Psoas muscle (tissue), 8 donors: Measurements from ENCODE around the gene PDE10A. TPM values are rescaled to one million over a fixed set of nuclear protein-coding genes. Genes with fewer than 3 reads are reported as not detected.

Experiments
- ATAC-seq, 4 donors: fragments of 200-7000 bp; cut with Tn5 transposase; one replicate each; pipeline ENCODE4 v1.9.1; 2020; ENCODE audit warnings: moderate library complexity in 3 of 4, mild to moderate bottlenecking in 2 of 4
- DNase-seq, 2 donors: peaks; one replicate each; pipeline ENCODE4 v3.0.0-alpha.2; 2020
- H3K27ac ChIP-seq: fragments of 200-600 bp; one replicate; pipeline ENCODE4 v1.8.0; 2022
- H3K27me3 ChIP-seq, 3 donors: fragments of 200-600 bp in 1 of 3; one replicate each; pipeline versions ENCODE4 v1.6.1 to v1.8.0; 2013 to 2022; ENCODE audit warnings: low read length in 2 of 3, mild to moderate bottlenecking in 2 of 3, moderate library complexity in 1 of 3; ENCODE audit not compliant: insufficient read depth in 3 of 3
- H3K36me3 ChIP-seq, 2 donors: fragments of 200-600 bp in 1 of 2; one replicate each; pipeline versions ENCODE4 v1.6.1 to v1.8.0; 2013 to 2022; ENCODE audit warnings: low read depth in 1 of 2, mild to moderate bottlenecking in 1 of 2, moderate library complexity in 1 of 2; ENCODE audit not compliant: insufficient read depth in 1 of 2
- H3K4me1 ChIP-seq: fragments of 200-600 bp; one replicate; pipeline ENCODE4 v1.8.0; 2022
- H3K4me3 ChIP-seq: fragments of 200-600 bp; one replicate; pipeline ENCODE4 v1.8.0; 2022; ENCODE audit warnings: mild to moderate bottlenecking
- H3K9me3 ChIP-seq: fragments of 200-600 bp; one replicate; pipeline ENCODE4 v1.8.0; 2022
- WGBS, 3 donors: extraction: QIAGEN DNeasy Blood & Tissue Kit; methylation state at CpG; one replicate each; pipeline versions ENCODE4 v1.1.6 to v1.1.7; 2013; 5-methylcytosine and 5-hydroxymethylcytosine counted together
- intact Hi-C, 2 donors: fragments of 100-400 bp; cut with DNase I; formaldehyde crosslinking; loops; one replicate each; pipeline versions ENCODE4 v1.11.0 to v1.14.2; 2022
- polyA plus RNA-seq, 3 donors: library from polyadenylated mRNA; stranded (reverse); fragments of 200-250 nt; gene quantifications; one replicate each; pipeline ENCODE4 v1.2.3, GENCODE V29; 2013
- total RNA-seq, 4 donors: library from RNA; stranded (reverse); fragmentation: NEBNext Ultra II Directional in 2 of 4; extraction: Animal tissue kit (Norgen Biotek cat#: 25700) in 2 of 4; gene quantifications; one replicate each; pipeline versions ENCODE4 v1.2.1 to v1.2.4, GENCODE V29; 2021 to 2023
- TF ChIP-seq, protein P1 (sequence below): fragments of 200-600 bp; IDR thresholded peaks from one replicate; pipeline ENCODE4 v1.8.0; 2022; ENCODE audit warnings: antibody characterized with exemption
- donor health status: healthy with polysubstance abuse.
- donor health status: DM: no; HTN: no; CAD: no; lungs with moderate emphysema.
- donor health status: Bipolar disorder and iron deficiency.
- donor health status: healthy.
- donor health status: DM: yes; HTN: yes; CAD: no.
- donor health status: DM: no; HTN: no; CAD: no.
- donor health status: DM: no; HTN: no; CAD: no.
- donor health status: DM: yes; HTN: yes; CAD: no.

PDE10A gene
- total and polyA plus RNA-seq, 7 donors: 0.74 to 3.6 (median 1.1) TPM

DNA sequence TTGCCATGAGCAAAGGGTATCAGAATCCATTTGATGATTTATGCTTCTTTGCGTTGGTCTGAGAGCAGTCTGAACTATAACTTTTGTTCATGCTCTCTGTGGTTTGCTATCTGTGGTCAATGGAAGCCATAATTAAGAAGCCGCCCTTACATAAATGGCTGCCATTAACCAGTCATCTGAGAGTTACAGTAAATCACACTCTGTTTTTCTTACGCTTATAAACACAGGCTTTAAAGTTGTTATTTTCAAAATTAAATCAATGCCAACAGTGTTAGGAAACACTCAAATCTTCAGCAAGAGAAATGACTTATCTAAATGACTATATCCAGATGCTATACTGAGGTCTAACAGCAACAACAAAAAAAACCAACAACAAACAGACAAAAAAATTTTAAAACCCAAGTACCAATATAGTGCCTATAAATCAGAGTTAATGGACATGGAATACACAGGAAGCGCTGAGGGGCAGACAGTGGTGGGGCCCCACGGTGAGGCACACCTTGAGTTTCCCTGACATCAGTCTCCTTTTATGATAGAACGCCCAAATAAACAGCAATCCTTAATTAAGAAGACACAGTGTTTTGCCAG lies 245.7 kb downstream of the PDE10A start:
- intact Hi-C loops: no loop called here
- H3K9me3 ChIP-seq: no peaks in the 10 kb centered on the region
- H3K36me3 ChIP-seq: peaks cover 0 to 7% of the 10 kb centered on the region in 2 donors
- no peaks in the 10 kb centered on the region for H3K4me1 ChIP-seq
- DNase-seq: no peak
- H3K4me3 ChIP-seq: no peak overlapping the region
- 78 to 89% (median 83%) methylated on average over 6 of the region's 6 CpGs for WGBS, 3 donors
- no peak for ATAC-seq
- H3K27me3 ChIP-seq: no peaks in the 10 kb centered on the region
- TF ChIP-seq, protein P1, sequence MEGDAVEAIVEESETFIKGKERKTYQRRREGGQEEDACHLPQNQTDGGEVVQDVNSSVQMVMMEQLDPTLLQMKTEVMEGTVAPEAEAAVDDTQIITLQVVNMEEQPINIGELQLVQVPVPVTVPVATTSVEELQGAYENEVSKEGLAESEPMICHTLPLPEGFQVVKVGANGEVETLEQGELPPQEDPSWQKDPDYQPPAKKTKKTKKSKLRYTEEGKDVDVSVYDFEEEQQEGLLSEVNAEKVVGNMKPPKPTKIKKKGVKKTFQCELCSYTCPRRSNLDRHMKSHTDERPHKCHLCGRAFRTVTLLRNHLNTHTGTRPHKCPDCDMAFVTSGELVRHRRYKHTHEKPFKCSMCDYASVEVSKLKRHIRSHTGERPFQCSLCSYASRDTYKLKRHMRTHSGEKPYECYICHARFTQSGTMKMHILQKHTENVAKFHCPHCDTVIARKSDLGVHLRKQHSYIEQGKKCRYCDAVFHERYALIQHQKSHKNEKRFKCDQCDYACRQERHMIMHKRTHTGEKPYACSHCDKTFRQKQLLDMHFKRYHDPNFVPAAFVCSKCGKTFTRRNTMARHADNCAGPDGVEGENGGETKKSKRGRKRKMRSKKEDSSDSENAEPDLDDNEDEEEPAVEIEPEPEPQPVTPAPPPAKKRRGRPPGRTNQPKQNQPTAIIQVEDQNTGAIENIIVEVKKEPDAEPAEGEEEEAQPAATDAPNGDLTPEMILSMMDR: no peak
- no peak overlapping the region for H3K27ac ChIP-seq

GRCh38 chr6:165404697-165405096 lies 258.3 kb downstream of the PDE10A start:
- H3K27me3 ChIP-seq: no peaks in the 10 kb centered on the region
- no peak overlapping the region for H3K4me3 ChIP-seq
- intact Hi-C loops: no loop called here
- 43 to 46% (median 44%) methylated on average over 2 of the region's 2 CpGs for WGBS, 3 donors
- ATAC-seq: no peak
- no peak for DNase-seq
- no peaks in the 10 kb centered on the region for H3K9me3 ChIP-seq
- TF ChIP-seq, protein P1: no peak
- no peaks in the 10 kb centered on the region for H3K4me1 ChIP-seq
- no peak overlapping the region for H3K27ac ChIP-seq
- no peaks in the 10 kb centered on the region for H3K36me3 ChIP-seq

DNA sequence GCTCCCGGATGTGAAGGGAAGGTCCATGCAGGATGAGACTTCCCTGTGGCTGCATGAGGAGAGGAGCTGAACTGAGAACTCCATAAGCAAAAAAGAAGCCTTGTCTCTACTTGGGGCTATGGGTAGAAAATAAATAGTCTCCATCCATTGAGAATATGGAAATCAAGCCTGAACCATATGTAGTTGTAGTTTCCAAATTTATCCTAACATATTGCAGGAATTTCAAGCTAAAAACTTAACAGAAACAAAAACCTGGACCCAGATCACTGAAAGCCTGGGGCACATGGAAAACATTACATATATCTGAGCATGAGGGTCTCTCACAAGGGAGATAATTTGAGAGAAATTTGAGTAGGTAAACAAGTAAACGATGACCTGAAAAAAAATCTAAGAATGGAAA lies 258.7 kb downstream of the PDE10A start:
- TF ChIP-seq, protein P1: no peak
- intact Hi-C loops: no loop called here
- H3K4me1 ChIP-seq: no peaks in the 10 kb centered on the region
- H3K27ac ChIP-seq: no peak overlapping the region
- ATAC-seq (no peak), DNase-seq (no peak)
- 91 to 95% (median 94%) methylated on average over 2 of the region's 2 CpGs for WGBS, 3 donors
- H3K9me3 ChIP-seq: no peaks in the 10 kb centered on the region
- no peak overlapping the region for H3K4me3 ChIP-seq
- H3K27me3 ChIP-seq: no peaks in the 10 kb centered on the region
- H3K36me3 ChIP-seq: no peaks in the 10 kb centered on the region

GRCh38 chr6:165403006-165403595 lies 259.9 kb downstream of the PDE10A start:
- Histone ChIP-seq H3K9me3 (no peaks in the 10 kb centered on the region), H3K4me1 (no peaks in the 10 kb centered on the region), H3K27ac (no peak overlapping the region), H3K4me3 (no peak overlapping the region), H3K27me3 (no peaks in the 10 kb centered on the region), H3K36me3 (no peaks in the 10 kb centered on the region)
- 94 to 97% (median 95%) methylated on average over 7 of the region's 7 CpGs for WGBS, 3 donors
- intact Hi-C loops: no loop called here
- TF ChIP-seq, protein P1: no peak
- DNase-seq: no peak
- ATAC-seq: no peak

- Histone ChIP-seq H3K4me1 (no peaks in the 10 kb centered on the region), H3K4me3 (no peak overlapping the region), H3K36me3 (no peaks in the 10 kb centered on the region), H3K9me3 (no peaks in the 10 kb centered on the region), H3K27me3 (no peaks in the 10 kb centered on the region), H3K27ac (no peak overlapping the region)
- DNase-seq (no peak), ATAC-seq (no peak)
- intact Hi-C loops: no loop called here
- TF ChIP-seq, protein P1: no peak
- 83 to 87% (median 87%) methylated on average over 2 of the region's 2 CpGs for WGBS, 3 donors
Measured at GRCh38 chr6:165401092-165401491, 261.9 kb downstream of the PDE10A start.
